Adipose tissue (tissue), 3 donors: Measurements from ENCODE around the gene LIMCH1. TPM values are rescaled to one million over a fixed set of nuclear protein-coding genes. Genes with fewer than 3 reads are reported as not detected.

Source experiments
- H3K27ac ChIP-seq: one replicate; pipeline ENCODE4 v1.5.1; 2013; ENCODE audit warnings: low read depth, low read length
- whole genome bisulfite sequencing, 3 donors: extraction: QIAGEN DNeasy Blood & Tissue Kit; methylation state at CpG; one replicate each; pipeline ENCODE4 v1.1.7; 2013; 5-methylcytosine and 5-hydroxymethylcytosine counted together
- polyA plus RNA-seq, 3 donors: library from polyadenylated mRNA; stranded (reverse); fragments of 200-250 nt; gene quantifications; one replicate each; pipeline ENCODE4 v1.2.3, GENCODE V29; 2013
- donor health status: healthy with polysubstance abuse.
- donor health status: Bipolar disorder and iron deficiency.
- donor health status: healthy.

The LIMCH1 gene
- polyA plus RNA-seq, 3 donors: 4.2 to 62.0 (median 13.4) TPM

DNA sequence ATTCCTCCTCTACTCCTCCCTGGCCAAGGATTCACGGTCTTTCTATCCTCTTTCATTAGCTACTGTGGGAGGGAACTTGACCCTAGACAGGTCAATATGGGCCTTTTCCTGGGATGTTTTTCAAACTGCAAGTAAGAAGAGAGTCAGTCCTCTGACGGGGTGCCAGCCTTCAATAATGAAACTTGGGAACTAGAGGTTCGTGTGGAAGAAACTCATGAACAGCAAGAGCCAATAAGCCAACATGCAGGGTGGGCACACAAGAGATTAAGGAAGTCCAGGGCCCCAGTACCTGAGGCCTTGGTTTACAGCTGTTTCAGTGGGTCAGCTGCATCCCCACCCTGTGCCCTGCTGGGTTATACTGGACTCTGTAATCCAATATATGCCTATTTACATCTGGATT, 49.3 kb downstream of the LIMCH1 start:
- no peak overlapping the region for H3K27ac ChIP-seq
- 62 to 78% (median 74%) methylated on average over 3 of the region's 3 CpGs for WGBS, 3 donors

DNA sequence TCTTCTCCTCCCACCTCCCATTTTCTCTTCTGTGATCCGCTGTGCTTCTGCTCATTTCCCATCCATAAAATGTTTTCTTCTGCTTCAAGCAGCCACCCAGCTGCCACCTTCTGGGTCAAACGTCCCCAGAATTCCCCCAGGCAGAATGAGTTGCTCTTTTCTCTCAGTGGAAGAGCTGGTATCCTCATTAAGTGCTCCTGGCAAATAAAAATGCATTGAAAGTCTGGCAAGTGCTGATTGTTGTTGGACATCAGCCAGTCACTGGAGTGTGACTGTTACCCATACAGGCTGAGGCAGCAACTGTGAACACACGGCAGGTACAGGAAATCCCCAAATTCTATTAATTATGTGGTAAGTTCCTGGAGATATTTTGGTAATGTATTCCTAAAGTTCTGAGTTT, 52.6 kb downstream of the LIMCH1 start:
- WGBS, 3 donors: 28 to 39% (median 38%) methylated on average over 3 of the region's 3 CpGs
- no peak overlapping the region for H3K27ac ChIP-seq

DNA sequence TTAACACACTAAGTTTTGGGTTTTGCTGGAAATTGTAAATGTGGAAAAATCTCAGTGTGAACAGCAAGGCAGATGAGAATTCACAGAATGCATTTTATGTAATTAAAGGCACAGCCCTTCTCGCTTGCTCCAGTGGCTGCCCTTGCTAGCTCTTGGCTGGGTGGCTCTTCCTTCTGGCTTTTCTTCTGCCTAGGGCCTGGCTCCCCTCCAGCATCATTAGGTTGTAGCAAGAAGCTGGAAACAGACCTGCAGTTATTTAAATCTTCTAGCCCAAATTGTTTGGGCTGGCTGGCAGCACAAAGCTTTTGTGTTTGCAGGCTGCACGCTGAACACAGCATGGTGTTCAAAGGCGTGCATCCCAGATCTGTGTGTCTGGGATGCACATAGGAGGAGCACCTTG, 56.5 kb downstream of the LIMCH1 start:
- WGBS, 3 donors: 58 to 81% (median 65%) methylated on average over 3 of the region's 3 CpGs

DNA sequence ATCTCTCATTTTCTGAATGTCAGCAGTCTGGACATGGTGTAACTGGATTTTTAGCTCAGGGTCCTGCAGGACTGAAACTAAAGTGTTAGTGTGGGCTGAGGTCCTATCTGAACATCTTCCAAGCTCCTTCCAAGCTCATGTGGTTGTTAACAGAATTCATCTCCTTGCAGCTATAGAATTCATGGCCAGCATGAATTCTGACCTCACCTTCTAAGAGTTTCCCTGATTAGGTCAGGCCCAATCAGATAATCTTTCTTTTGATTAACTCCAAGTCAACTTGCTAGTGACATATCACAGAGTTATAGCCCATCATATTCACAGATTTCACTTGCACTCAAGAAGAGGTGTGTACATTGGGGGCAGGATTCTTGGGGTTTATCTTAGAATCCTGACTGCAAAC, 59.5 kb downstream of the LIMCH1 start:
- no peak overlapping the region for H3K27ac ChIP-seq

More for the DNA sequence above, 56.5 kb downstream of the LIMCH1 start:
- H3K27ac ChIP-seq: no peak overlapping the region

DNA sequence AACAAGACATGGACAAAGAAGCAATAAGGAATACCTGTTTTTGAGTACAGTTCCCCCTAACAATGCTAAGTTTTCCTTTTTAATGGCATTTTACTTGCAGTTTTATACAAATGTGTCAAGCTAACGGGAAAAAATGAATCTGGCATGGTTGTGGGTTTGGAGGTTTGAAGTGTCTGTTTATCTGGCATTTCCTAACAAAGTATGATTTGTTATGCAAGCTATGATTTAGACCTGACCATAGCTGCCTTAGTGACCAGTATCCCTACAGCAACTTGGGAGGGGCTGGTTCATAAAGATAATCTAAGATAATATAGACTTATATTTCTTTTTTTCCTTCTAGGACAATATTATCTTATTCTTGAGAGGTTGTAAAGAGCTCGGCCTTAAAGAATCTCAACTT, 60.6 kb downstream of the LIMCH1 start:
- WGBS, 3 donors: 72 to 77% (median 76%) methylated on average over 2 of the region's 2 CpGs
- no peak overlapping the region for H3K27ac ChIP-seq

DNA sequence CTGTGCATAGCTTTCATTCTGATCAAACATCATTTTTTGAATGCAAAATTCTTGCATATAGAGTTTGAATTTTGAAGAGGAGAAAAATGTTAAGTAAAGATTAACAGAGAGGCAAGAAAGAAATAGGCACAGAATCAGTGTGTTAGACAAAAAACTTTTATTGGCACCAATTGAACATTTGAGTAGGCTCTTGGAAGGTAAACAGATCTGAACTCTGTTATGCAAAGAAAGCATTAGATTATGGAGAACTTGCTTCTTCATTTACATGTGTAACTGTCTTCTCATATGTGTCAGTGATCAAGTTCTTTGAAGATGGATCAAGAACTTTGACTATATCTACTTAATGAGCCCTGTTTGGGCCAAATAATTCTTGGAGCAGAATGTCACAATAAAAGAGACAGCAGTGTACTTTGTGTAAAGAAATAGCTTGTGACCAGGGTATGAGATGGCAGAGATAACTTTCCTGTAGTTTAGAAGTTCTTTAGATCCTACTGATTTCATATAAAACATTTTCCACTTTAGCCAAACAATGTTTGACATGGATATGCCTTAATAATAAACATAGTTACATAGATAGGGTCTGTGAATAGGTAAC, 61.3 kb downstream of the LIMCH1 start:
- no peak overlapping the region for H3K27ac ChIP-seq

DNA sequence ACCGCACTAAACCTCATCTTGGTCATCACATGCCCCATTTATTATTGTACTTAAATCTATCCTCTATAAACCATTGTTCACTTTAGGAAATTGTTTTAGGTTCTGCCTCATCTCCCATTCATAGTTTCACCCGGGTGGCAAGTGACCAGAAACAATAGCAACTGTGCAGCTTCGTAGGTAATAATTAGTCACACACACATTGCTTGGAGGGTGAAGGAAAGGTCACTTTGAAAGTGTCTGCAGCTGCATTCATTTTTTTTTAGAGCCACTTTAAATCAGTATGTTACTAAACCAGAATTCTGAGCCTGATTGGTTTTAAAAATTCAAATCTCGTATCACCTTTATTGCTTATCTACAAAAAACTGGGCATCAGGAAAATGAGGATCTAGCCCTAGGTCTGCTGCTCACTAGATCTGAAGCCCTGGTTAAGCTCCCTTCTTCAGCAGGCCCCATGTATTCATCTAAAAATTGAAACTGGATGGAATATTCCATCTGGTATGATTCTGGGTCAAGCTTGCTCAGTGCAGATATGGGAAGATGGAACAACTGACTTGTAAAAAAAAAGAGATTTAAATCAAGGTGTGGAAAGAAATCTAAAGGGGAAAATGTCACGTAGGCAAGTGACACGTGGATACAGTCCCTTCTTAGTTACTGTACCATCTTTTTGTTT, 62.4 kb downstream of the LIMCH1 start:
- H3K27ac ChIP-seq: no peak overlapping the region
- WGBS, 3 donors: 73 to 87% (median 77%) methylated on average over 6 of the region's 6 CpGs

DNA sequence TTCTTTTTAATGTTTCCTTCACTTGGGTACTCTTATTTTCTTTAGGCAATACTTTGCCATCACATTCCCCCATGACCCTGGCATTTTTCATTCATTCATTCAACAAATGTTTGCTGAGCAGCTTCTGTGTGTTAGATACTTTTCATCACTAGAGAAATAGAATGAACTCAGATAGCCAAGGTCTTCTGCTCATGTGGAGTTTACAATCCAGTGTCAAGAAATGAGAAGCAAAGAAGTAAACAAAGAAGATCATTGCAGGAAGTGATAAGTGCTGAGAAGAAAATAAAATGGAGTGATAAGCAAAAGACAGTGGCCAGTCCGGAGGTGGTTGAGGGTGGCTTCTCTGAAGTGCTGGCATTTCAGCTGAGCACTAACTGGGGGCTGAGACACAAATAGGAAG, 63.1 kb downstream of the LIMCH1 start:
- H3K27ac ChIP-seq: no peak overlapping the region
- 45 to 55% (median 52%) methylated on average over 1 of the region's 1 CpG for WGBS, 3 donors

DNA sequence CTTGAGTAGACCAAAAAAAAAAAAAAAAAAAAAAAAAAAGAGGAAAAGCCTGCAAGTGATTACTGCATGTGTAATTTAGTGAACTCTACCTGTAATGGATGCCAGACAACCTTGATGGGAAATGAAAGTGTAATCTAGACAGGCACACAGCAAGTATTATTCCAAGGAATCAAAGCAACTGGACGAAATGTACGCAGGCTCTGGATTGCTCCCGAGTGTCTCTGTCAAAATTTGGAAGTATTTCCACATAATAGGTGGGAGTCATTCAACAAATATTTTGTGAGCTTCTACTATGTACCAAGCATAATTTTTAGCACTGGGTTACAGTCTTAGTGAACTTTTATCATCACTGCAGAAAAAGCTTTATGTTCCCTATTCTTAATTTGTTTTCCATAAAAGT, 64.2 kb downstream of the LIMCH1 start:
- no peak overlapping the region for H3K27ac ChIP-seq
- 84 to 91% (median 87%) methylated on average over 3 of the region's 3 CpGs for WGBS, 3 donors

DNA sequence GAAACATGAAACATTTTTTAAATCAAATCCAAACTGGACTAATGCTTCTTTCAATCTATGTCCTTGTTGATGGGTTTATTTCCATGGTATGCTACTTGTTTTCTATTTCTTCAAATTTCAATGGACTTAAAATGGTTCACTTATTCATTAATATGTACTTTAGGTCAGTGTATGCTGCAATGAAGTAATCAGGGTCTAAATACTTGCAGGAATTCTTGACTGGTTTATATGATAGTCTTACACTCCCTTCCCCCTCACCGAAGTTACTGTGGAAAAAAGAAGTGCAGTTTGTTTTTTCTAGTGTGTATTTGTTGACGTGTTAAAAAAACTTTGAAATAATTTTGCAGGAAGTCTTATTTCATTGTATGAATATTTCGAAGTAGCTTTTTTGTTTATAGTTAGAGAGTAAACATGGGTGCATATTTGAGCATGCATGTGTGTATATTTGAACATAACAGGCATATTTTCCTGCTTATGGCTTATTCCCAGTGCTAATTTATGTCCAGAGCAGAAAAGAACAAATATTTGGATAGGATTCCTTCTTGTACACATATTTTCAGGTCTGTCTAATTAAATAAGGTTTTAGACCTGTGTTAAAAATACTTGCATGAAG, 65.0 kb downstream of the LIMCH1 start:
- H3K27ac ChIP-seq: no peak overlapping the region
- WGBS, 3 donors: 56 to 86% (median 72%) methylated on average over 3 of the region's 3 CpGs

DNA sequence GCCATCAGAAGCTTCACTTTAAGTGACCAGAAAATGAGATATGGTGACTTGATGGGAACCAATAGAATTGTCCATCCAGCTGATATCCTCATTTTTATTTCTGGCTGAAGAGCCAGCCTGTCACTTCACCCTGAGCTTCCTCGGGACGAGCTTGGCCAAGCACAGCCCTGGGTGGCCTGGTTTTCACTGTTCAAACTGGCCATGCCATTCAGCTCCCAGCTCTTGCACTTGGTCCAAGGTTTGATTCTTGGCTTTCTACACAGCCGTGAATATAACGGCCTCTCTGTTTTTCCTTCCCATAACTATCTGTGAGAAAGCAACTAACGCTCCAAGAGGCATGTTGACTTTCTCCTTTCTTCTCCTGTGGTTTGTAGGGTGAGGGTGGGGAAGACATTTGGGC, 71.9 kb downstream of the LIMCH1 start:
- no peak overlapping the region for H3K27ac ChIP-seq
- WGBS, 3 donors: 92 to 93% (median 93%) methylated on average over 5 of the region's 5 CpGs

DNA sequence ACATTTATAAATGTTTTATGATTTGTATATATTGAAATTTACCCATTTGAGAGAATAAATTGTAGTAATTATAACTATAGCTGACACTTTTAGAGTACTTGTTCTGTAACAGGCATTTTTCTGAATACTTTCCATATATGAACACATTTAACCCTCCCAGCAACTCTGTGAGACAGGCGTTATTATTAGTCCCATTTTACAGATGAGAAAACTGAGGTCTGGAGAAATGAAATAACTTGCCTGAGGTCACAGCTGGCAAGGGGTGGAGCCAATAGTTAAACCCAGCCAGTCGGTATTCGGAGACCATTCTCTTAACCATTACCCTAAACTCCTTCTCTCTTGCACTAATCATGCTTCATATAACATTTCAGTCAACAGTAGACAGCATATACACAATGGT, 72.5 kb downstream of the LIMCH1 start:
- 95 to 98% (median 98%) methylated on average over 3 of the region's 3 CpGs for WGBS, 3 donors
- no peak overlapping the region for H3K27ac ChIP-seq

DNA sequence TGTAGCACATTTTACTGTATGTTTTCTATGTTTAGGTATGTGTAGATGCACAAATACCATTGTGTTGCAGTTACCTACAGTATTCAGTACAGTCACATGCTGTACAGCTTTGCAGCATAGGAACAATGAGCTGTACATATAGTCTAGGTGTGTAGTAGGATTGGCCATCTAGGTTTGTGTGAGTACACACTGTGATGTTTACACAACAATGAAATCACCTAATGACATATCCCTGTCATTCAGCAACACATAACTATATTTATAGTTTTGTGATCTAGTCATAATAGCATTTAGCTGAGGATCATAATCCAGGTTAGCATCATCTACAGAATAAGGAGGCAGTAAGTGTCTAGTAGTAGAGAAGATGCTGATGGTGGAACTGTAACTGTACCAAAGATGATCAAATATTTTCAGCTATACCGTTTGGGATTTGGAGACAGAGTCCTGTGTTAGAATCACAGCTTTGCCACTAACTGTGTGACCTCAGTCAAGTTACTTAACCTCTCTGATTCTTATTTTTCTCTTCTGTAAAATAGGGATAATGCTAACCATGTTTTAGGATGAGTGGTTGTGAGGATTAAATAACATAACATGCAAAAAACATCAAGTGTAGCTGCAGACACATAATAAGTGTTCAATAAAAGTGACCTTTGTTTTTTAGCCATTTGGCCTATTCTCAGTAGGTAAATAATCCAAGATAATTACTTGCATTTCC, 73.3 kb downstream of the LIMCH1 start:
- WGBS, 3 donors: 82 to 91% (median 84%) methylated on average over 1 of the region's 1 CpG

DNA sequence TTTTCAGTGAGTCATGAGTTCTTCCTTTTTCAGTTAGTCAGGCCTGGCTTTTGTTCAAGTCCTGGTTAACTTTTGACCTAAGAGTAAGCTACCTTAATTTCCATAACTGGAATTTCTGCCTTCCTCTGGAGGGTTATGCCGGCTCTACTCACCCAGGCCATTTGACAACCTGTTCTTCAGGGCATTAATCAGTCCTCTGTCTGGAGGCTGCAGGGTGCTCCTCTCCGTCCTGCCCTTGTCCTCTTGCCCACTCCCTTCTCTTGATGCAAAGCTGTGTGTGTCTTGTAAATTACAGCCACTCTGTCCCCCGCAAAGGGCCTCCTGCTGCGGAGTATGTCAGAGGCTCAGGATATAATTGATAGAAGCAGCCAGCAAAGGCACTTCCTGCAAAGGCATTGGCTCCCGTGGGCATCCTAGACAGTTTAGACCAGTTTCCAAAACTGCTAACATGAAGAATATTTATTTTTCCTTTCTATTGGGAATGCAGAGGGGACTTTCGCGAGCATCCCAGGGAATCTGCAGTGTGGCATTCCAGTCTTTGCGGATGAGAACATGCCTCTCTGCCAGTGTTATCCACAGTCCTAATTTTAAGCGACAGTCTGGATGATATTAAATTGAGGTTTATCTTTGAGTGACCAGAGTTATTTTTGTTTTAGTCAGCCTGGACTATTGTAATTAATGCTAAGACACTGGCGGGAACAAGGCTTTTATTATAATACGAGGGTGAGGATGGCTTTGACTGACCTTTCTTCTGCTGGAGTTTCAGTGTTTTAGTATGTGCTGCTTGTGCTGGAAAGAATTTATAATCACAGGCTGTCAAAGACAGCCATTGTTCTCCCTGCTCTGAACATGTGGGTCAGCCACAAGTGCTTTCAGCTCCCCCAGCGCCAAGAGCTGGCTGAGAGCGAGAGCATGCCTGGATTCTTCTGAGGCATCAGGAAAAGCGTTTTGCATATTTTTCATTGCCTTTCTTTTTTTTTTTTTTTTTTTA, 74.2 kb downstream of the LIMCH1 start:
- 40 to 50% (median 45%) methylated on average over 14 of the region's 14 CpGs for WGBS, 3 donors
- H3K27ac ChIP-seq: no peak overlapping the region

More for the DNA sequence above, 73.3 kb downstream of the LIMCH1 start:
- H3K27ac ChIP-seq: no peak overlapping the region

DNA sequence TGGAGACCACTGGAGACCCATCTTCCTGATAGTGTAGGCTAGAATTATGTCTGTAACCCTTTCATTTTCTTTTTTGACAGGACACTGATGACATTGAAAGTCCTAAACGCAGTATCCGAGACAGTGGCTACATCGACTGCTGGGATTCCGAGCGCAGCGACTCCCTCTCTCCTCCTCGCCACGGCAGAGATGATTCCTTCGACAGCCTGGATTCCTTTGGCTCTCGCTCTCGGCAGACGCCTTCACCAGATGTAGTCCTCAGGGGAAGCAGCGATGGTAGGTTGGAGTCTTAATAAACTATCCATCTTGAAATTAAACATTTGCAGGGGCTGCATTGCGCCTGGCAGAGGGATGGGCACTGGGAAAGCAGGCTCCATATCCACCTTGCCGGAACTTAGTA, 75.4 kb downstream of the LIMCH1 start:
- WGBS, 3 donors: 58 to 68% (median 64%) methylated on average over 15 of the region's 15 CpGs
- no peak overlapping the region for H3K27ac ChIP-seq

DNA sequence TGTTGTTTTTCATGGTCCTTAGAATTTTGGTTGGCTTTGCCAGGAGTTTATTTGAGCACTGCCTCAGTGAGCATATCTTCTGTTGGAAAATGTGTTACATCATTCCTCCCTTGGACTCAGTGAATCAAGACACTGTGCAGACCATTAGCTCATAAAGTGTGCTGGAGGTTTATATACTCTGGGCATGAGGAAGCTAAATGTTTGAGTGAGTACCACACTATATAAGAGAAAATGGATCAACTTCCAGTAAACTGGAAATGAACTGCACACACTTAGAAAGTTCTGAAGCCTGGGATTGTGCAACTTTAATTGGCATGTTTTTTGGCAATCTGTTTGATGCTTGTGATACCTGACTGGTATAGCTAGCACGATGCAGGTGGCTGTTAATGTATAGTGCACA, 75.9 kb downstream of the LIMCH1 start:
- no peak overlapping the region for H3K27ac ChIP-seq
- 52 to 80% (median 72%) methylated on average over 1 of the region's 1 CpG for WGBS, 3 donors

DNA sequence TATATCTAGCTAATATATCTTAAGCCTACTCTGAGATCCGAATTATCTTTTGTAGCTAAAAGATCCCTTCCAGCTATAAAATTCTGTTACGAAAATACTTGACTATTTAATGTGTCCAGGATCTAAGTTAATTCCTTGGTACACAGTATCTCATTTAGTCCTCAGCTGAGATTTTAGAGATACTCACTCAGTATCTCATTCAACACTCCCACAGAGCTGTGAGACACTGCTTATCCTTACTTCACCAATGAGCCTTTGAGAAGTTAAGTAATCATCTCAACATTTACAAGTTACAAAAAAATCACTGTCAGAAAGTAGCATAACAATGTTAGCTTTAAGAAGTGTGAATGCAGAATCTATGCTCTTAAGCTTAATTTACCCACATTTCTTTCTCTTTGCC, 76.6 kb downstream of the LIMCH1 start:
- 89 to 90% (median 89%) methylated on average over 2 of the region's 2 CpGs for WGBS, 3 donors
- H3K27ac ChIP-seq: no peak overlapping the region

DNA sequence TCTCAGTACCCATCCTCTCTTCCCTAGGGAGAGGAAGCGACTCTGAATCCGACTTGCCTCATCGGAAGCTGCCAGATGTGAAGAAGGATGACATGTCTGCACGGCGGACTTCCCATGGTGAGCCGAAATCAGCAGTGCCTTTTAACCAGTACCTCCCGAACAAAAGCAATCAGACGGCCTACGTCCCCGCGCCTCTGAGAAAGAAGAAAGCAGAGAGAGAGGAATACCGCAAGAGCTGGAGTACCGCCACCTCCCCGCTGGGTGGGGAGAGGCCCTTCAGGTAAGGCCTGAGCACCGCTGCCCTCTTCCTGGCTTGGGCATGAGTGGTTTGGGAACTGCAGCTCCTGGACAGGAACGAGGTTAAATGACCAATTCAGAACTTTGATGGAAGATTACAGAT, 81.2 kb downstream of the LIMCH1 start:
- H3K27ac ChIP-seq: no peak overlapping the region
- 88 to 93% (median 89%) methylated on average over 16 of the region's 16 CpGs for WGBS, 3 donors
